ENCODE data around the gene TIAM1.

- no peak for TF ChIP-seq CTCF (IDR thresholded peaks at IDR 0.05)
- TF ChIP-seq POLR2A (IDR thresholded peaks at IDR 0.05) = no peak
These were observed 233.0 kb downstream of the TIAM1 start for GRCh38 chr21:31111093-31111492.

Data from gastroesophageal sphincter (tissue), 3 donors.